OCI-LY1 (cell line): ENCODE results near the gene NUP210.

Source experiments
- H2AFZ ChIP-seq: fragments of 200-600 bp; sonication (generic), shearing (Covaris generic); 2 replicates; pipeline ENCODE4 v1.6.0; 2014; ENCODE audit warnings: antibody characterized with exemption, mild to moderate bottlenecking, low read length
- H3F3A ChIP-seq: fragments of 200-600 bp; sonication (generic), shearing (Covaris generic); 2 replicates; pipeline ENCODE4 v1.6.0; 2014; ENCODE audit warnings: mild to moderate bottlenecking, antibody characterized with exemption, low read length, moderate library complexity; ENCODE audit not compliant: insufficient read depth
- H3K27ac ChIP-seq: fragments of 200-600 bp; sonication (generic); 2 replicates; pipeline ENCODE4 v1.5.1; 2014; ENCODE audit warnings: low read length, mixed run types, mild to moderate bottlenecking, low read depth; ENCODE audit not compliant: poor library complexity, severe bottlenecking
- H3K27me3 ChIP-seq: fragments of 200-600 bp; sonication (generic); 2 replicates; pipeline ENCODE4 v1.6.0; 2014; ENCODE audit warnings: antibody characterized with exemption, mild to moderate bottlenecking, low read length, moderate library complexity; ENCODE audit not compliant: insufficient read depth
- H3K36me3 ChIP-seq: fragments of 200-600 bp; sonication (generic); 2 replicates; pipeline ENCODE4 v1.6.1; 2014; ENCODE audit warnings: mild to moderate bottlenecking, antibody characterized with exemption, low read length, moderate library complexity, mixed read lengths; ENCODE audit not compliant: insufficient read depth
- H3K4me1 ChIP-seq: fragments of 200-600 bp; sonication (generic); 2 replicates; pipeline ENCODE4 v1.5.1; 2014; ENCODE audit warnings: mild to moderate bottlenecking, low read length, moderate library complexity; ENCODE audit not compliant: insufficient read depth, severe bottlenecking
- H3K4me2 ChIP-seq: fragments of 200-600 bp; sonication (generic), shearing (Covaris generic); 2 replicates; pipeline ENCODE4 v1.6.1; 2014; ENCODE audit warnings: low read length
- H3K4me3 ChIP-seq: fragments of 200-600 bp; sonication (generic); 2 replicates; pipeline ENCODE4 v1.5.1; 2014; ENCODE audit warnings: low read length, low read depth, mild to moderate bottlenecking, mixed read lengths; ENCODE audit not compliant: poor library complexity, severe bottlenecking
- H3K79me2 ChIP-seq: fragments of 200-600 bp; shearing (Covaris generic); 2 replicates; pipeline ENCODE4 v1.6.1; 2016; ENCODE audit warnings: mixed run types, low read length, mixed read lengths; ENCODE audit not compliant: insufficient read depth
- H3K9ac ChIP-seq: fragments of 200-600 bp; sonication (generic), shearing (Covaris generic); 2 replicates; pipeline ENCODE4 v1.6.1; 2014; ENCODE audit warnings: mild to moderate bottlenecking, low read length, mixed read lengths
- H3K9me2 ChIP-seq: fragments of 200-600 bp; sonication (generic), shearing (Covaris generic); 2 replicates; pipeline ENCODE4 v1.6.1; 2014; ENCODE audit warnings: low read depth, mild to moderate bottlenecking, low read length, mixed read lengths
- H3K9me3 ChIP-seq: fragments of 200-600 bp; shearing (Covaris generic); 2 replicates; pipeline ENCODE4 v1.6.1; 2014; ENCODE audit warnings: low read length, mixed read lengths
- H4K20me1 ChIP-seq: fragments of 200-600 bp; sonication (generic), shearing (Covaris generic); 2 replicates; pipeline ENCODE4 v1.6.0; 2016; ENCODE audit warnings: mild to moderate bottlenecking, low read length; ENCODE audit not compliant: insufficient read depth
- EZH2 ChIP-seq: fragments of 200-600 bp; sonication (generic), shearing (Covaris generic); IDR thresholded peaks from 2 replicates; pipeline ENCODE4 v1.8.0; 2017; ENCODE audit warnings: borderline replicate concordance, mixed run types, mild to moderate bottlenecking, antibody characterized with exemption, low read length, moderate library complexity, mixed read lengths
- TF ChIP-seq, protein P1 (sequence below): fragments of 200-600 bp; sonication (generic), shearing (Covaris generic); IDR thresholded peaks from 2 replicates; pipeline ENCODE4 v1.5.1; 2017; ENCODE audit warnings: mild to moderate bottlenecking, antibody characterized with exemption, low read length, moderate library complexity, mixed read lengths

The NUP210 gene

DNA sequence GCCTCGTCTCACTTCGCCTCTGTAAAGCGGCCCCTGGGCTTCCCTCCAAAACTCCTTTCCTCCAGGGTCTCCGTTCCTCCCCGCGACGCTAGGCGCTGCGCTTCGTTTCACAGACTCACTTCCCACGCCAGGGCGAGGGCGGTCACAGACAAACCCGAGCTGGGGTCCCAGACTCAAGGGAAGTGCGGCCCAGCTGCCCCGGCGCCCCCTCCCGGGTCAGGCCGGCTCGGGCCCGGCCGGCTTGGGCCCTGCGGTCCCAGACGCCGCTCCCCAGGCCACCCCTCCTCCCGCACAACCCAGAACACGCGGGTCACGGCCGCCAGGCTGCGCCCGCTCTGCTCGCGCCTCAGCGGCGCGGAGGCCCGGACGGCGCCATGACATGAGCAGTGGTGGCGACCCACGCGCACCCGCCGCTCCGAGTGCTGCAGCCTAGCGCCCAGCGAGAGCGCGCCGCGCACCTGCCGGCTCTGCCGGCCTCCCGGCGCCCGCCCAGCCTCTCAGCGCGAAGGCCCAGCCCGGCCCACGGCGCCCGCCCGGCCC lies 547 bp downstream of the NUP210 start:
- H3K9me3 ChIP-seq: no peaks in the 10 kb centered on the region
- no peak overlapping the region for H2AFZ ChIP-seq
- peak overlapping the region; percentile 89 for H3K4me2 ChIP-seq
- TF ChIP-seq, protein P1, sequence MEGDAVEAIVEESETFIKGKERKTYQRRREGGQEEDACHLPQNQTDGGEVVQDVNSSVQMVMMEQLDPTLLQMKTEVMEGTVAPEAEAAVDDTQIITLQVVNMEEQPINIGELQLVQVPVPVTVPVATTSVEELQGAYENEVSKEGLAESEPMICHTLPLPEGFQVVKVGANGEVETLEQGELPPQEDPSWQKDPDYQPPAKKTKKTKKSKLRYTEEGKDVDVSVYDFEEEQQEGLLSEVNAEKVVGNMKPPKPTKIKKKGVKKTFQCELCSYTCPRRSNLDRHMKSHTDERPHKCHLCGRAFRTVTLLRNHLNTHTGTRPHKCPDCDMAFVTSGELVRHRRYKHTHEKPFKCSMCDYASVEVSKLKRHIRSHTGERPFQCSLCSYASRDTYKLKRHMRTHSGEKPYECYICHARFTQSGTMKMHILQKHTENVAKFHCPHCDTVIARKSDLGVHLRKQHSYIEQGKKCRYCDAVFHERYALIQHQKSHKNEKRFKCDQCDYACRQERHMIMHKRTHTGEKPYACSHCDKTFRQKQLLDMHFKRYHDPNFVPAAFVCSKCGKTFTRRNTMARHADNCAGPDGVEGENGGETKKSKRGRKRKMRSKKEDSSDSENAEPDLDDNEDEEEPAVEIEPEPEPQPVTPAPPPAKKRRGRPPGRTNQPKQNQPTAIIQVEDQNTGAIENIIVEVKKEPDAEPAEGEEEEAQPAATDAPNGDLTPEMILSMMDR: 0 out of 2 replicates have a peak, but pooled peaks have one; percentile 15
- TF ChIP-seq EZH2: no peak
- peaks cover 49% of the 10 kb centered on the region for H3K79me2 ChIP-seq
- H3K36me3 ChIP-seq: peaks cover 34% of the 10 kb centered on the region
- H4K20me1 ChIP-seq: no peaks in the 10 kb centered on the region
- H3K4me3 ChIP-seq: peak overlapping the region; percentile 91
- peak overlapping the region; percentile 92 for H3K9ac ChIP-seq
- H3K4me1 ChIP-seq: peaks cover 62% of the 10 kb centered on the region
- H3K27ac ChIP-seq: peak overlapping the region; percentile 92
- no peaks in the 10 kb centered on the region for H3K27me3 ChIP-seq
- H3K9me2 ChIP-seq: no peaks in the 10 kb centered on the region
- H3F3A ChIP-seq: peaks cover 20% of the 10 kb centered on the region

DNA sequence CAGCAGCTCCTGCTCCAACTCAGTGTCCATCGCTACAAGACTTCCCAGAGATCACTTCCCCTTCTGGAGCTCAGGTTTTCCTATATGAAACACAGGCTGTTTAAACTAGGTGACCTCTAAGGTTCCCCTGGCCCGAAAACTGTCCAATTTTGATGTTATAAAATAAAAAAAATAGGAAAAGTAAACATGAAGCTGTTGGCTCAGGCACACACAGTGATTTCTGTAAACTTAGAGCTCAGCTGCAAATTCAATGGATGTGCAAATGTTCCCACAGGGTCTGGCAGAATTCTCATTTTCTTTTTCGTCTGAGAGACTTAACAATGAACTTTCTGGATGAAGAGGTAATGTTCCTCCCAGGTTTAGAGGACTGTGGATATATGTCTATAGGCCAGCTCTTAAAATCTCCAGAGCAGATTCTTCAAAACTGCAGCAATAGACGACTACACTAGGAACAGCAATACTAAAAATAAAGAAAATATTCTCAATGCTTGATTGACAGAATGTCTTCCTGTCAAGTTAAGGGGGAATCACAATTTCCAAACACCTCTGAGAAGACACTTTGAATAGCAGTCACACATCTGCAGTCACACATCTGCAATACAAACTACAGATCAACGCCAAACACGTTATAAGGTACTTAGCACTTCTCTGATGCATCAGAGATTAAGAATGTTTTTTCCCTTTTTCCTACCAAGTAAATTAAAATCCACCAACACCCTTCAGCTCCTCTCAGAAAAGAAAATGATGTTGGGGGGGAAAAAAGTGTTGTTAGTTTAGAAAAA lies 2.8 kb downstream of the NUP210 start:
- Histone ChIP-seq H3K4me2 (peak overlapping the region; percentile 89), H3K9ac (peak overlapping the region; percentile 92; the same call in 1 of the 2 replicates)

DNA sequence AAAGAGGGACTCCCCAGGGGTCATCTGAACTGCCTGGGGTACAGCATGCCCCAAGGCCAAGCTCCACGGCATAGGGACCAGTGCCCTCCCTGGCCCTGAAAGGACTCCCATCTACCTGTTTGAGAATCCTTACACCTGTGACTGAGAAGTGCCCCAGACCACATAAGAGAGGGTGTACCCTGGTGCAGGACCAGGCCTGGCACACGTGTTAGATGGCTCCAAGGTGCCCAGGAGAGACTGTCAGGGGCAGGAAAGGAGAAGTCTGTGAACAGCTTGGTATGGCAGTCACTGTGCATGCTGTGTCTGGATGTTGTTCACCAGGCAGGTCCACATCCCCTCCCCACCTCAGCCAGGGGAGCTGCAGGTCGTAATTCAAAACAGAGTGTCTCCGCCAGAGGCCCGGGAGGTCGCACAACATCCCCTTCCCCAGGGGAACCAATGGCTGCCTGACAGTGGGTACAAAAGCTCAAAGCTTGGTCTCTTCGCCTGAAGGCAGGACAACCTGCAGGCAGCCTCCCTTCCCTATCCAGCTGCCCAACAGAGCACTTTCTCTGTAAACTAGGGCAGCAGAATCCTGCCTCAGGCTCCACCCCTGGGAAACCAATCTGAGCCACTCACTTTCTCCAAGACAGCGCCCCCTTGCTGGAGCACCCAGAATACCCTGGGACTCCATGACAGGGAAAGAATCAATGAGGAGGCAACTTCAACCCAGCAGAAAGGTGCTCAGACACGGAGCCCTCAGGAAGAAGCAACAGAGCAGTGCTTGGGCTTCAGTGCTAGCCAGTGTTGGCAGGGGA lies 3.9 kb downstream of the NUP210 start:
- Histone ChIP-seq H3K79me2 (peaks cover 77% of the 10 kb centered on the region), H3K27ac (peak overlapping the region; percentile 92), H3K4me2 (peak overlapping the region; percentile 89), H3K27me3 (no peaks in the 10 kb centered on the region), H3K4me1 (peaks cover 69% of the 10 kb centered on the region), H2AFZ (no peak overlapping the region), H3F3A (peaks cover 20% of the 10 kb centered on the region), H3K36me3 (peaks cover 44% of the 10 kb centered on the region), H3K4me3 (peak overlapping the region; percentile 91), H3K9ac (peak overlapping the region; percentile 92; the same call in 1 of the 2 replicates), H3K9me2 (no peaks in the 10 kb centered on the region), H4K20me1 (no peaks in the 10 kb centered on the region), H3K9me3 (no peaks in the 10 kb centered on the region)
- TF ChIP-seq EZH2: no peak
- TF ChIP-seq, protein P1: peak; percentile 44

More for the DNA sequence above, 2.8 kb downstream of the NUP210 start:
- no peaks in the 10 kb centered on the region for H3K9me3 ChIP-seq
- no peaks in the 10 kb centered on the region for H3K27me3 ChIP-seq
- H3K79me2 ChIP-seq: peaks cover 68% of the 10 kb centered on the region
- peak overlapping the region; percentile 91 for H3K4me3 ChIP-seq
- TF ChIP-seq, protein P1: no peak
- no peak for TF ChIP-seq EZH2
- peak overlapping the region; percentile 92 for H3K27ac ChIP-seq
- H2AFZ ChIP-seq: no peak overlapping the region
- H3K36me3 ChIP-seq: peaks cover 39% of the 10 kb centered on the region
- no peaks in the 10 kb centered on the region for H4K20me1 ChIP-seq
- peaks cover 75% of the 10 kb centered on the region for H3K4me1 ChIP-seq
- no peaks in the 10 kb centered on the region for H3K9me2 ChIP-seq
- H3F3A ChIP-seq: peaks cover 20% of the 10 kb centered on the region
